H9 (cell line): Measurements from ENCODE around the gene ZNF654. TPM values are rescaled to one million over a fixed set of nuclear protein-coding genes. Genes with fewer than 3 reads are reported as not detected.

Source experiments
- DNase-seq: peaks from one replicate; pipeline ENCODE4 v3.0.0-alpha.2; 2017
- H2AFZ ChIP-seq: one replicate; pipeline ENCODE4 v1.6.1; 2013; ENCODE audit warnings: mild to moderate bottlenecking, low read length, control low read depth, moderate library complexity
- H2AK5ac ChIP-seq: 2 replicates; pipeline ENCODE4 v1.6.1; 2013; ENCODE audit warnings: low read length, control low read depth, mixed read lengths; ENCODE audit not compliant: insufficient read length
- H2BK120ac ChIP-seq: one replicate; pipeline ENCODE4 v1.6.1; 2013; ENCODE audit warnings: low read depth, mild to moderate bottlenecking, low read length, control low read depth, inconsistent platforms; ENCODE audit not compliant: poor library complexity, severe bottlenecking
- H2BK12ac ChIP-seq: 2 replicates; pipeline ENCODE4 v1.6.1; 2013; ENCODE audit warnings: low read length, control low read depth, mixed read lengths, low read depth; ENCODE audit not compliant: insufficient read length
- H2BK15ac ChIP-seq: 2 replicates; pipeline ENCODE4 v1.6.1; 2013; ENCODE audit warnings: low read depth, low read length, control low read depth
- H2BK20ac ChIP-seq: one replicate; pipeline ENCODE4 v1.6.1; 2013; ENCODE audit warnings: low read depth, mild to moderate bottlenecking, low read length, control low read depth, inconsistent platforms; ENCODE audit not compliant: poor library complexity, severe bottlenecking
- H2BK5ac ChIP-seq: 2 replicates; pipeline ENCODE4 v1.6.1; 2013; ENCODE audit warnings: low read length, control low read depth, mixed read lengths; ENCODE audit not compliant: insufficient read length
- H3K14ac ChIP-seq: 2 replicates; pipeline ENCODE4 v1.6.1; 2013; ENCODE audit warnings: low read length, control low read depth; ENCODE audit not compliant: insufficient read depth
- H3K18ac ChIP-seq: 2 replicates; pipeline ENCODE4 v1.6.1; 2013; ENCODE audit warnings: low read depth, mild to moderate bottlenecking, mixed read lengths, low read length, control low read depth; ENCODE audit not compliant: insufficient read length
- H3K23ac ChIP-seq: 2 replicates; pipeline ENCODE4 v1.6.1; 2013; ENCODE audit warnings: low read length, control low read depth, mixed read lengths, low read depth; ENCODE audit not compliant: insufficient read length
- H3K23me2 ChIP-seq: 2 replicates; pipeline ENCODE4 v1.6.1; 2013; ENCODE audit warnings: low read depth, mild to moderate bottlenecking, mixed read lengths, low read length, control low read depth; ENCODE audit not compliant: insufficient read length, poor library complexity, severe bottlenecking
- H3K27ac ChIP-seq: 2 replicates; pipeline ENCODE4 v1.5.1; 2013; ENCODE audit warnings: low read length, control low read depth, mixed read lengths, low read depth; ENCODE audit not compliant: insufficient read length
- H3K27me3 ChIP-seq: 2 replicates; pipeline ENCODE4 v1.6.1; 2013; ENCODE audit warnings: low read length, control low read depth, inconsistent platforms; ENCODE audit not compliant: insufficient read depth
- H3K4ac ChIP-seq: 2 replicates; pipeline ENCODE4 v1.6.1; 2013; ENCODE audit warnings: low read depth, mild to moderate bottlenecking, control low read depth, inconsistent platforms, low read length, moderate library complexity
- H3K4me1 ChIP-seq: 2 replicates; pipeline ENCODE4 v1.6.1; 2013; ENCODE audit warnings: low read length, control low read depth, inconsistent platforms; ENCODE audit not compliant: insufficient read depth
- H3K4me2 ChIP-seq: 2 replicates; pipeline ENCODE4 v1.6.1; 2013; ENCODE audit warnings: low read length, control low read depth, mixed read lengths; ENCODE audit not compliant: insufficient read length, insufficient read depth
- H3K56ac ChIP-seq: 2 replicates; pipeline ENCODE4 v1.6.1; 2013; ENCODE audit warnings: low read depth, mild to moderate bottlenecking, mixed read lengths, low read length, control low read depth; ENCODE audit not compliant: insufficient read length
- H3K79me1 ChIP-seq: 2 replicates; pipeline ENCODE4 v1.6.1; 2013; ENCODE audit warnings: low read depth, mild to moderate bottlenecking, moderate library complexity, low read length, control low read depth, inconsistent platforms; ENCODE audit not compliant: insufficient read depth, poor library complexity, severe bottlenecking
- H3K79me2 ChIP-seq: 2 replicates; pipeline ENCODE4 v1.6.1; 2013; ENCODE audit warnings: low read length, control low read depth, inconsistent platforms; ENCODE audit not compliant: insufficient read depth
- H3K9ac ChIP-seq: 2 replicates; pipeline ENCODE4 v1.6.1; 2013; ENCODE audit warnings: low read length, control low read depth, mixed read lengths; ENCODE audit not compliant: insufficient read length; ENCODE audit errors: extremely low read depth
- H3K9me3 ChIP-seq: one replicate; pipeline ENCODE4 v1.6.1; 2013; ENCODE audit warnings: low read depth, low read length, inconsistent platforms; ENCODE audit not compliant: control insufficient read depth
- H3T11ph ChIP-seq: one replicate; pipeline ENCODE4 v1.6.1; 2013; ENCODE audit warnings: mild to moderate bottlenecking, low read length, control low read depth, inconsistent platforms
- H4K20me1 ChIP-seq: one replicate; pipeline ENCODE4 v1.6.1; 2013; ENCODE audit not compliant: control insufficient read depth, insufficient read length, insufficient read depth
- H4K5ac ChIP-seq: 2 replicates; pipeline ENCODE4 v1.6.1; 2013; ENCODE audit warnings: low read depth, mild to moderate bottlenecking, mixed read lengths, low read length, control low read depth; ENCODE audit not compliant: insufficient read length
- H4K8ac ChIP-seq: replicated peaks from 2 replicates; pipeline ENCODE4 v1.6.1; 2013; ENCODE audit warnings: low read length, control low read depth, mixed read lengths, low read depth; ENCODE audit not compliant: insufficient read length
- H4K91ac ChIP-seq: 2 replicates; pipeline ENCODE4 v1.6.1; 2013; ENCODE audit warnings: low read depth, mild to moderate bottlenecking, moderate library complexity, mixed read lengths, low read length, control low read depth; ENCODE audit not compliant: insufficient read length
- H3K27ac Mint-ChIP-seq, 3 experiments: 2 replicates in 2 of 3; 3 replicates in 1 of 3; pipeline ENCODE4 v1.8.0; 2020 to 2021; ENCODE audit warnings: mixed read lengths in 3 of 3, mild to moderate bottlenecking in 1 of 3, moderate library complexity in 1 of 3
- H3K27me3 Mint-ChIP-seq: 2 replicates; pipeline ENCODE4 v1.8.0; 2021; ENCODE audit warnings: low read depth, mild to moderate bottlenecking, moderate library complexity, mixed read lengths
- H3K36me3 Mint-ChIP-seq, 3 experiments: 2 replicates in 2 of 3; 3 replicates in 1 of 3; pipeline ENCODE4 v1.8.0; 2020 to 2021; ENCODE audit warnings: low read depth in 3 of 3, mixed read lengths in 3 of 3; ENCODE audit not compliant: insufficient read depth in 1 of 3
- H3K4me1 Mint-ChIP-seq, 2 experiments: 2 replicates each; pipeline ENCODE4 v1.8.0; 2020; ENCODE audit warnings: mixed read lengths in 2 of 2
- H3K4me3 Mint-ChIP-seq, 2 experiments: 2 replicates in 1 of 2; 3 replicates in 1 of 2; pipeline ENCODE4 v1.8.0; 2020 to 2021; ENCODE audit warnings: mild to moderate bottlenecking in 2 of 2, mixed read lengths in 2 of 2, moderate library complexity in 1 of 2
- H3K9me3 Mint-ChIP-seq, 2 experiments: 2 replicates in 1 of 2; 3 replicates in 1 of 2; pipeline ENCODE4 v1.8.0; 2020; ENCODE audit warnings: mild to moderate bottlenecking in 2 of 2, mixed read lengths in 2 of 2, moderate library complexity in 1 of 2
- CTCF ChIP-seq: fragments of 200-600 bp; sonication (generic); conservative IDR thresholded peaks from 3 replicates; pipeline ENCODE4 v1.8.0; 2021; ENCODE audit warnings: antibody characterized with exemption, mild to moderate bottlenecking
- WGBS: extraction: QIAGEN DNeasy Blood & Tissue Kit; methylation state at CpG from one replicate; pipeline ENCODE4 v1.1.7; 2013; ENCODE audit warnings: missing lambda C conversion rate, low lambda C conversion rate, mixed read lengths; ENCODE audit not compliant: insufficient read length; ENCODE audit errors: extremely low coverage; 5-methylcytosine and 5-hydroxymethylcytosine counted together
- total RNA-seq: library from RNA; stranded (reverse); gene quantifications from 2 replicates; pipeline ENCODE4 v1.2.1, GENCODE V29; 2021

Gene ZNF654
- total RNA-seq, 1 experiment from 2014 or later: 8.7 TPM

- no peak overlapping the region for H3K27ac ChIP-seq
Measured at GRCh38 chr3:88133711-88134263, 74.7 kb downstream of the ZNF654 start.

More at GRCh38 chr3:88133711-88134263, 74.7 kb downstream of the ZNF654 start:
- Mint-ChIP-seq H3K9me3 (no peaks in the 10 kb centered on the region), H3K27me3 (no peaks in the 10 kb centered on the region), H3K27ac (peak overlapping the region in 1 of 3 experiments; percentile 51; a peak in 1 of 7 replicates), H3K4me1 (no peaks in the 10 kb centered on the region), H3K36me3 (peaks cover 6 to 18% (median 16%) of the 10 kb centered on the region in 3 experiments; a peak in 5 of 7 replicates), H3K4me3 (no peak overlapping the region)
- Histone ChIP-seq H3K4me1 (no peaks in the 10 kb centered on the region), H3K56ac (no peak overlapping the region), H2BK12ac (no peak overlapping the region), H3K23me2 (no peaks in the 10 kb centered on the region), H3K79me2 (no peaks in the 10 kb centered on the region), H3K9ac (no peak overlapping the region), H3K27me3 (no peaks in the 10 kb centered on the region), H4K8ac (no peak overlapping the region), H4K5ac (no peak overlapping the region), H3K4ac (no peak overlapping the region), H3K9me3 (no peaks in the 10 kb centered on the region), H2AK5ac (no peak overlapping the region), H3T11ph (no peak overlapping the region), H3K14ac (no peak overlapping the region), H3K4me2 (no peak overlapping the region), H3K23ac (no peak overlapping the region), H4K20me1 (no peaks in the 10 kb centered on the region), H2BK120ac (no peak overlapping the region), H4K91ac (no peak overlapping the region), H2BK5ac (no peak overlapping the region), H2BK20ac (no peak overlapping the region), H2AFZ (no peak overlapping the region), H3K18ac (no peak overlapping the region), H3K79me1 (no peaks in the 10 kb centered on the region), H2BK15ac (no peak overlapping the region)
- no peak for TF ChIP-seq CTCF
- no CpG with 5 or more reads among the region's 1 CpG for whole genome bisulfite sequencing
- DNase-seq: no peak
